Measurements from ENCODE around the gene CFDP1.

Gene CFDP1

GRCh38 chr16:75432828-75433731 is at the start of gene CFDP1:
CFDP1 (minus strand) TSS chr16:75433503; CDS start chr16:75433352, 151 bp downstream.
- peak; percentile 95 to 97 for DNase-seq

DNA sequence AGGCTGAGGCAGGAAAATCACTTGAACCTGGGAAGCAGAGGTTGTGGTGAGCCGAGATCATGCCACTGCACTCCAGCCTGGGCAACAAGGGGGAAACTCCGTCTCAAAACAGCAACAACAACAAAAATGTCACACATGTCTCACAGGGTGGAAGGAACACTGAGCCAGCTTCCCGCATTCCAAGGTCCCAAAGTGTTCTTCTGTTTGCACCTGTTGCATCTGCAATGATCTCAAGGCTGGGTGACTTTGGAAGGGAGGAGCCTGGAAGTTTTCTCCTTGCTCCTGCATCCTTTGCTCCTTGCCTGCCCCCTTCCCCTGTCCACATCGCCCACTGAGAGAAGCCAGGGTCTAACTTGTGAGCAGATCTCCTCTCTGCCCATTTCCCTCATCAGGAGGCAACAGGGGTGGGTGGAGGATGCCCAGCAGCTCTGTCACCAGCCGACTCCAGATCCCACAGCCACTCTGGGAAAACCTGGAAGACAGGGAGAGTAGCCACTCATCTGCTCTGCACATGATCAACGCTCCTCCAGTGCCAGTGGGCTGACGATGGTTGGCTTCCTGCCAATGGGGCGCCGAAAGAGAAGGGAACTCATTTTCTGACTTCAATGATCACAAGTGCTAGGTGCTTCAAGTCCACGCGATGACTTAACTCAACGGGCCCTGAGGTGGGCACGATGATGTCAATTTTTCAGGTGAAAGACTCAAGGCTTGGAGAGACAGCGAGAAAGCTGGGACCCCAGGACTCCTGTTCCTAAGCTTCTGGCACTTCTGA is 49.3 kb upstream of the CFDP1 start:
- no peak for DNase-seq

- no peak for DNase-seq
Measured at GRCh38 chr16:75481475-75481874, 48.2 kb upstream of the CFDP1 start.

DNA sequence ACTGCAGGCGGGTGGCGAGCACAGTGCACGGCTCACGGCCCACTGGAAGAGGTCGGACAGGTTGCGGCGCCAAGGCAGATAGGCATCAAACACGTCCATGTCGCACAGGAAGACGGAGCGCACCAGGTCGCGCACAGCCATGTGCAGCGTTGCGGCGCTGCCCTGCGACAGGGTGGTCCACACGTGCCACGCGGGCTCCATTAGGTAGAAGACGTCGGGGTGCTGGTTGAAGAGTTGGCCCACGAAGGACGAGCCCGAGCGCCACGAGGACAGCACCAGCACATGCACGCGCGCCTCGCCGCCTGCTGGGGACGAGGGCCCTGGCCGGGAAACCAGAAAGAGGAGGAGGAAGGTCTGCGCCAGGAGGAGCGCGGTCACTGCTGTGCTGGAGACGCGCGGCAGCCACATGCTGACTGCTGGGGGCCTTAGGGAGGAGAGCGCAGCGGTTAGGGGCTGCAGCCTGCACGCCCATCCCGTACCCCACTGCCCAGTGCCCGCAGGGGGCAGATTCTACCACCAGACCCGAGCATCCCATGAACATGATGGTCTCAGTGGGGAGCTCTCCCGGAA is 46.2 kb upstream of the CFDP1 start:
- DNase-seq, result no peak

GRCh38 chr16:75478480-75479345 is 45.4 kb upstream of the CFDP1 start:
- DNase-seq, result no peak

DNA sequence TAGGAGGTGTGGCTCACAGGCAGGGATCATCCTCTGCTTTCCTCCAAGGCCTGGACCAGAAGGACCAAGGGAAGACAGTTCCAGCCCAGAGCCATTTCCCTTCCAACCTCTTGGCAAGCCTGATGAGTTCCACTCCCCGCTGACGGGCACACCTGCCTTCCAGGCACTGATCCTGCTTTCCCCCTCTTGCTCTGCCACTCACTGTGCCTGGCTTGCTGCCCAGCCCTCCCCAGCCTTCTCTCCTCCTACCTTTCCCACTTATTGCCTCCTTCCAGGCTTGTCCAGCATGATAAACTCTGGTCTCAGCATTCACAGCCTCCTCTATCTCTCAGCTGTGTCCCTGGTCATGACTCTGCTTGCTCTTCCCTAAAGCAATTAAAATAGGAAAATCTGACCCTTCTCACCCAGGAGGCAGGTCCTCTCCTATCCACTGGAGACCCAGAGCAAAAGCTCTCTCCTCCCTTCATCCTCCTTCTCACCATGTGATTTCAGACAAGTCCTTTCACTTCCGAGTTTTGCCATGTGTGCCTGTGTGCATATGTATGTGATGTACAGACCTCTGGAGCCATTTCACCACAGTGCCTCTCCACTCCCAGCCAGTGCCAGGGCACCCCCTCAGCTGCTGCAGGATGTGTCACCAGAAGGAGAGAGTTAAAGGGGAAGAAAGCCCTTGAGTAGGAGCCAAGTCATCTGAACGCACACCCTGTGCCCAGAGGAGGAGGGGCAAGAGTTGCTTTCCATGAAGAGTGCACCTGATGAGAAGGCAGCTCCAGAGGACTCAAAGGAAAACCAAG is 44.6 kb upstream of the CFDP1 start:
- DNase-seq, result no peak

GRCh38 chr16:75476817-75477216 is 43.5 kb upstream of the CFDP1 start:
- DNase-seq, result no peak

- DNase-seq, result no peak
Measured at GRCh38 chr16:75475420-75475847, 42.1 kb upstream of the CFDP1 start.

DNA sequence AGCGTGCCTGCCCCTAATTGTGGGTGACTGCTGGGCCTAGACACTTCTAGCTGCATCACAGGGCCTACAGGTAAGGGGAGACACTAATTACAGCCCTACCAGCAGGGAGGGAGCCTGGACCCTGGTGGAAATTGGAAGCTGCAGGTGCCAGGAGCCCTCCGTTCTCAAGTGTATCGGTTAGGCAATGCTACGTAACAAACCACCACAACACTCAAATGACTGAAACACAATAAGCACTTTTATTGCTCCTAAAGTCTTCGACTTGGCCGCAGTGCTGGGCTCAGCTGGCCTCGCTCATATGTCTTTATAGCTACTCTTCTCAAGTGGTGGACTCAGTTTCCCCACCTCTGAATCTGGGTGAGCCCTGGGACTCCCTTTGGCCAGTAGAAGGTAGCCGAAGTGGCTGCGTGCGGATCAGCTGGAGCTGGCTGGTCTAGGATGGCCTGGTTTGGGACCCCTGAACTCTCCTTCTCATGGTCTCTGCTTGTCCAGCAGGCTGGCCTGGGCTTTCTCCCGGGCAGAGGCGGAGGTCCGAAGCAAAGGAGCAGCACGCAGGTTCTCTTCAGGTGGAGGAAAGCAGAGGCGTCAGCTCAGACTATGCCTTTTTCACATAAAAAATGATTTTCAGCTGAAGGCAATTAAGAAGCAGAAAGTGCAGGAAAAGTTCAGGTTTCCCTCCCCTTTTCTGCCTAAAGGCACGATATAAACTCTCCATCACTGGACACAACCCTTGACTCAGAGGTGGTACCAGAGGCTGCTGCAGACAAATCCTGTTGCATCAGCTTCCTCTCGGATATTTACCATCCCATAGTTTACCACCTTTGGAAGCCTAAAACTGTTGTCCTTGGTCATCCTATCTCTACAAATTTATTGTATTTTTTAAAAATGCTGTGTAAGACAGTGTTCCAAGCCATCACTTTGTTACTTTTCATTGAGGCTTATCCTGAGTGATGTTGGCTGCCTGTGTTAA is 39.9 kb upstream of the CFDP1 start:
- no peak for DNase-seq

DNA sequence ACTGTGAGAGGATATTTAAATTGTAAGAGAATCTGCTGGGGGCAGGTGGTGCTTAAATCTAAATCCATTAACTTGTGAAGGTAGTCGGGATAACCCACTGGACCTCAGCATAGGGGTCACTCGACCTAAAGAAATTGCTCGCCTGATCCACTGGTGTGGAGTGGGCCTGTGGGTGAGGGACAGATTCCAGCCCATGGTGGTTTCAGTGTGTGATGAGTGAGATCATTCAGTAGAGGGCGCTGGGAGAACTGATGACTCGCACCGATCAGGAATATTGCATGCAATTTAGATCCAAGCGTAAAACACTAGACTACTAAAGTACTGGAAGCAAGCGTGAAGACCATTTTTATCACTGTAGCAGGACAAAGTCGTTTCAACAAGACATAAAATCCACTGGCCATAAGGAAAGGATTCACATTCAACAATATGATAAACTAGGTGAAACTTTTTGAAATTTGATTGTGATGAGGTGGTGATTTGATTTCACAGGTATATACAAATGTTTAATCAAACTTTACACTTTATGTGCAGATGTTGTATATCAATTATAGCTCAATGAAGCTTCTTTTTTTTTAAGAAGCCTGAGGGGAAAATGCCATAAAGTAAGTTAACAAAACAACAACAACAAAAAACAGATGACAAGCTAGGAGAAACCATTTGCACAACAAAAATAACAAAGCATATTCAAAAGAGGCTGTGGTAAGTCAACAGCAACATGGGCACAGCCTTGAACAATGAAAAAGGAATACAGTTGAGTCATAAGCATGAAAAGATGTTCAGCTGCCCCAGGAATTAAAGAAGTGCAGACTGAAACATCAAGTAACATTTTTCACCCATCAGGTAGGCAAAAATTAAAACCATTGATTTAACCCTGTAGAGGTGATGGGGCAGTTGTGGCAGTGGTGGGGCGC is 38.7 kb upstream of the CFDP1 start:
- peak; percentile 27 to 40 for DNase-seq

DNA sequence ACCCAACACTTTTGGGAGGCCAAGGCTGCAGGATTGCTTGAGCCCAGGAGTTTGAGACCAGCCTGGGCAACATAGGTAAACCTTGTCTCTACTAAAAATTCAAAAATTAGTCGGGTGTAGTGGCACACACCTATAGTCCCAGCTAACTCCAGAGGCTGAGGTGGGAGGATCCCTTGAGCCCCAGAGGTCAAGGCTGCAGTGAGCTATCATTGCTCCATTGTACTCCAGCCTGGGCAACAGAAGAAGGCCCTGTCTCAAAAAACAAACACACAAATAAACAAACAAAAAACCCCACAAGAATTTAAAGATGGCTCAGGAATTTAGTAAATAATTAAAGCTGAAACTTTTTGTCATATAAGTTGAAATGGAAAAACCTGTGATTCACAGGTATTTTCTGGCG is 33.5 kb upstream of the CFDP1 start:
- no peak for DNase-seq

GRCh38 chr16:75464122-75464918 is 31.0 kb upstream of the CFDP1 start, which contains the start of gene TMEM170A:
TMEM170A (minus strand) TSS chr16:75464689; CDS start chr16:75464600, 89 bp downstream.
- peak; percentile 97 to 98 for DNase-seq

GRCh38 chr16:75463389-75464121 is 30.3 kb upstream of the CFDP1 start:
- DNase-seq, result peak in 1 of 2 donors; percentile 10

GRCh38 chr16:75462806-75463205 is 29.5 kb upstream of the CFDP1 start:
- no peak for DNase-seq

DNA sequence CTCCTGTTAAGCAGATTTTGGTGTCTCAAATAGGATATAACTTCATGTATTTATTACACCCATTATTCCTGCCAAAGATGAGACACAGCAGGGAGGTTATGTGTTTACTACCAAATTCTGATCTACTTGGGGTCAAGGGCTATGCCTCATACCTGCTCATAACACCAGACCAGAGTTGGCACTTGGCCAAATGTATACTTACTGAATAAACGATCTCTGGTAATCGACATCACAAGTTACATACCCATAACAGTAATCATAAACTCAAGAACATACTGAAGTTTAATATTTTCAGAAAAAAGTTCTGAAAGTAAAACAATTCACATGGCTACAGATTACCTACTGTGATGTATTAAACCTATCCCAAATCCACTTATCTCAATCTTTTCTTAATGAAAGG is 28.3 kb upstream of the CFDP1 start:
- no peak for DNase-seq

- no peak for DNase-seq
Measured at GRCh38 chr16:75460446-75460845, 27.1 kb upstream of the CFDP1 start.

GRCh38 chr16:75459691-75460090 is 26.4 kb upstream of the CFDP1 start:
- no peak for DNase-seq

- no peak for DNase-seq
Measured at GRCh38 chr16:75458439-75458838, 25.1 kb upstream of the CFDP1 start.
